Measurements from ENCODE around the gene KCNAB3.

GRCh38 chr17:7912927-7913524 lies 16.6 kb downstream of the KCNAB3 start:
- TF ChIP-seq CTCF (conservative IDR thresholded peaks at IDR 0.05 in 1 of 2, IDR thresholded peaks at IDR 0.05 in 1 of 2; ENCODE audit: low read depth in 1 of 2, low read length in 2 of 2) (peak; percentile 81 to 84), EZH2 (IDR thresholded peaks at IDR 0.05; ENCODE audit: low read length, missing control alignments) (no peak)
